DMS 273 (cell line): ENCODE data around the gene IL26.

ENCODE experiments used
- DNase-seq: peaks from one replicate; lab custom pipeline; 2025; ENCODE audit not compliant: unreplicated experiment; lab: John Stamatoyannopoulos, UW

IL26 gene, protein sequence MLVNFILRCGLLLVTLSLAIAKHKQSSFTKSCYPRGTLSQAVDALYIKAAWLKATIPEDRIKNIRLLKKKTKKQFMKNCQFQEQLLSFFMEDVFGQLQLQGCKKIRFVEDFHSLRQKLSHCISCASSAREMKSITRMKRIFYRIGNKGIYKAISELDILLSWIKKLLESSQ

DNA sequence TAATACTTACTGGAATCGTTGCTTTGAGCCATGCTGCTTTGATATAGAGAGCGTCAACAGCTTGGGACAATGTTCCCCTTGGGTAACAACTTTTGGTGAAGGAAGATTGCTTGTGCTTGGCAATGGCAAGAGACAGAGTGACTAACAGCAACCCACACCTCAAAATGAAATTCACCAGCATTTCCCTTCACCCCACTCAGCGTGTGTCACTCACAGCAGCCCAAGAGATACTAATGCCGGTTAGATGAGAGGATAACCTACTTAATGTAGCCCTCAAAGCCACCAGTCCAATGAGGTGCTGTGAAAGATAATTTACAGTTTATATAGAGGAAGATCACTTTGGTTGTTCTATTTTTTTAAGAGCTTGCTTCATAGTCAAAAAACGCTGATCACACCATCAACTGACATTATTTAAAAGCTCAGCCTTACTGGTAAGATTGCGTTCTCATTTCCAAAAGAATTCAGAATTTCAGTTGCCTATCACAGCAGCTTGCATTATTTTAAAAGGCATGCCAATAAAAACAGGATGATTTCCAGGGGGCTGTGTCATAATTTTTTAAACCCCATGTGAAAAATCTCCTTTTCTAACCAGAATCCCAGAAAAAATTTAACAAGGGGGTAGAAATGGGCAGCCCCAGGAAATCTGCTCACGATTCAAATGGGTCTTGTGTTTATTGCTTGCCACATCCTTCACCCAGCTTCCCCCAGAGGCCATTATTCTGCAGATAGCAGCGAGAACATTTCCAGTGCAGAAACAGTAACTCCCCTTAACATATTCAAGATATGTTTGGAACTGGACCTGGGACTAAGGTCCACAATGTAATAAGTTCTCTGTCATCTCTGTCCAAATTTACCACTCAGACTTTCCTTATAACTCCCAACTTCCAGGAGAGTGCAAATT lies at the start of gene IL26:
Gene IL26, minus strand, starts transcription at position 235 of the 901 bp plus-strand sequence. Its CDS starts 54 bp downstream, at position 181.
- DNase-seq = no peak

DNA sequence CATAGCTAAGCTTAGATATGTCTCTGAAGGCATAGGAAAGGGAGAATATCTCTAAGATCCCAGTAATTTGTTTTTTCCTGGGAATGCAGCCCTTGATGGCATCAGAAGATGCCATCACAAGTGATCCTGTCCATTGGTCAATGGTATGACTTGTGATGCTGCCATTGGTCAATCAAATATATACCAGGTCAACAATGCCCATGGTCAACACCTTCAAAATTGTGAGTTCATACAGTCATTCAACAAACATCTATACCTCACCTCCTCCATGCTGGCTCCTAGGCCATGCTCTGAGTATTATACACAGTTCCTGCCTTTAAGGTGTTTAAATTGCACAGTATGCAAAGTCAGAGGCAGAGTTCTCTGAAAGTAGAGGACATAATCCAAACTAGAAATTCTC lies 47.1 kb upstream of the IL26 start:
- no peak for DNase-seq

DNA sequence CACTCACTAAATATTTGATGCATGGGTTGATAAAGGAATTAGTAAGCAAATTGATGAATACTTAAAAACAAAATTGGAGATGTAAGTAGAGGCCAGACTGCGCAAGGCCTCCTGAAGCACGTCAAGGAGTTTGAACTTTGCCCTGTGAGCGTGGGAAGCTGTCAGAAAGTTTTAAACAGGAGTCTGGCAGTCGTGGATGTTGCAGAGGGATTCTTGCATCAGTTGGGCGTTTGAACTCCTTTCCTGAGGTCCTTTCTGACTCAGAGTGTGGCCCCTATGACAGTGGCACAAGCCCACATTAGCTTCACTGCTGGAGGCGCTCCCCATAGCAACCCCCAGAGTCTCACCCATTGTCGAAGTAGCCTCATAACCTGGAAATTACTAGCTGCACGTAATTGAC lies 45.7 kb upstream of the IL26 start:
- DNase-seq = no peak

DNA sequence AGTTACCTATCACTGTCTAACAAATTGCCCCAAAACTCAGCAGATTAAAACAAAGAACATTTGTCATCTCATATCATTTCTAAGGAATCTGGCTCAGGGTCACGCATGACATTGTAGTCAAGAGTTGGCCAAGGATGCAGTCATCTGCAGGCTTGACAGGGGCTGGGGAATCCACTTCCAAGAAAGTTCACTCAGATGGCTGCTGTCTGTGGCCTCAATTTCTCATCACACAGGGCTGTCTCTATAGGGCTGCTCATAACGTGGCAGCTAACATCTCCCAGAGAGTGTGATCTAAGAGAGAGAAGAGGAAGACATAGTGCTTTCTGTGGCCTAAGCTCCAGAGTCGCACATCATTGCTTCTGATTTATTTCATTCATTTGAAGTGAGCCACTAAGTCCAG lies 44.7 kb upstream of the IL26 start:
- no peak for DNase-seq

DNA sequence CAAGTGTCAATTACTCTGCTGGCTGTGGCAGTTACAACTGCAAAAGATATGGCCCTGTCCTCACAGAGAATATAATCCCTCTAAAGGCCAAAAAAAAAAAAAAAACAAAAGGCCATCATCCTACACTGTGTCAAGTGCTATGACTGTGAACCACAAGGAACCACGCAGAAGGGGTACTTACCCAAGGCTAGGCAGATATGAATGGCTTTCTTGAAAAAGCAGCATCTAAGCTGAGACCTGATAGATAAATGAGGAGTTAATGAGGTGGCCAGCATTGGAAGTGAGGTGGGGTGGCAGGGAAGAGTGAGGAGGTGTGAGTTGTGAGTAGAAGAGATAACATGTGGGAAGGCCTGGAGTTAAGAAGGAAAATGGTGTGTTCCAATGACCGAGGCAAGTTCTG lies 44.2 kb upstream of the IL26 start:
- no peak for DNase-seq

DNA sequence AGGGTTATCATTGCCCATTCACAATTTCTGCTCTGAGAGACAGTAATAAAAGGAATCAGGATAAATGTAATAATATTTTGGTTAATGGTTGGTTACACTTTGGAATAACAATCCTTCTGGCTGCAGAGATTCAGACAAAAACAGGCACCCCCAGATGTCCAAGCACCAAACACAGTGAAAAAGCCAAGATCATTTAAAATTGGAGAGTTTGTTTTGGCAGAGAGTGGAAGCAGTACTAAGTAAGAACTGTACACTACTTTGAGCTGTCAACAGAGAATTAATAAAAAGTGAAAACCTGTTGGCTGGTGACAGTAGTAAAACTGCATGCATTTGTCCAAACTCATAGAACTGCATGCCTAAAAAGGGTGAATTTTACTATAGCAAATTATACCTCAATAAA lies 43.4 kb upstream of the IL26 start:
- DNase-seq = no peak

DNA sequence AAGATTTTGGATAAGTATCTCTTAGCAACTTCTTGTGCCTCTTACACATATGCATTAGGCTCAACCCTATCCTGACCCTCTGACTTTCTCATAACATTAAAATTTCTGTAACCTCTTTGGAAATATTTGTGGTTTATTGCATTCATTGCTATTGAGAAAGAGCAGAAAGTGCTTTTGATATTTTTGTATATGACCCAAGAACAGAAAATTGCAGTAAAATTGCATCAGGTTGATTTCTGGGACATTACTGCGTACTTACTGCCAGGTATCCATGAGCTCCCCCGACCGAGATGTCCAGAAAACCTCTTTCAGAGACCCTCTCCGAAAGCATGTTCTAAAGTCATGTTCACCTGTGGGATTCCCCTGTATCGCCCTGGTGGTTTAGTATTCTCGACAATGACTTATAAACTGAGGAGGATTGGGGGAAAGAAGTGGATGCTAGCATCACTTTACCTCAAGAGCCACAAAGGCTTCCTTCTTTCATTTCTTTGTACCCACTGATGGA lies 42.3 kb upstream of the IL26 start:
- no peak for DNase-seq

DNA sequence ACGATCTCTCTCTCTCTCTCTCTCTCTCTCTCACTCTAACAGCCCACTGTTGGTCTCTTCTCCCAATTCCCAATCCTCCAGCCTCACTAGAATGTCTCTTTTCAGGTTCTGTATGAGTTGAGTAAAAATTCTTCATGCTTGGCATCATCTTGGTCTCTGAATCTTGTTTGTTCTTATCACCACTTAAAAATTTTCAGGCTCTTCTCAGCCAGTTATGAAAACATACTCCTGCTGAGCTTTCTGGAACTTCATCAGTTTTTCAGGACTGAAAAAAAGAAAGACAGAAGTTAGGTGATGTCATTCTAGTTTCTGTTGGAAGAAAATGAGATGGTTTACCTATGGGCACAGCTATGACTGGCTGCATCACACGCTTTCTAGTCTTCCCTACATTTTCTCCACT lies 39.2 kb upstream of the IL26 start:
- no peak for DNase-seq

DNA sequence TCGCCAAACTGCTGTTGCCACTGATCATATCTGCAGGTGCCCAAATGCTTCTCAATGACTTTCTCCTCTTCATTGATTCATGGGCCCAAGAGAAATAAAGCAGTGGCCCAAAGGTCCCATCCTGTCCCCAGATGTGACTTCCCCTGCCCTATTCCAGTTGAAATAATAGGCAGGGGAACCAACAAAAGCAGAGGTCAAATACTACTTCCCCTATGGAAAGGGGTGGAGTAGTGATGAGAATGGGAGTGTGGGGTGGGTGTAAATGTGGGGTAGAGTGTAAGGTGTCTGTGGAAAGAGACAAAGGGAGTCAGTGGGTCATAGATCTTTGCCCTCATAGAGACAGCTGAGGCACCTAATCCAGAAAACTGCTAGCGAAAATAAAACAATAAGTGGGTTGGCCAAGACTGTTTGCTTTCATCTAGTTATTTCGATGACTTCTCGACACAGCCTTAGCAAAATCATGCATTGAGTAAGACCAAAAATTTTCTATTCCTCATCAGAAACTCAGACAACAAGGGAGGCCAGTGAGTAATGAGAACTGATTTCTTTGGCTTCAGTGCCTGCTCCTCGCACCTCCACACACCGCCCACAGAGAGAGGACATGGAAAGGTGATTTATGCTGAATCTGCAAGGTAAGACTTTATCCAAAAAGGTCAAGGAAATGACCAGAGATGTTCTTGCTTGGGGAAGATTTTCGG lies 38.7 kb upstream of the IL26 start:
- DNase-seq = no peak

DNA sequence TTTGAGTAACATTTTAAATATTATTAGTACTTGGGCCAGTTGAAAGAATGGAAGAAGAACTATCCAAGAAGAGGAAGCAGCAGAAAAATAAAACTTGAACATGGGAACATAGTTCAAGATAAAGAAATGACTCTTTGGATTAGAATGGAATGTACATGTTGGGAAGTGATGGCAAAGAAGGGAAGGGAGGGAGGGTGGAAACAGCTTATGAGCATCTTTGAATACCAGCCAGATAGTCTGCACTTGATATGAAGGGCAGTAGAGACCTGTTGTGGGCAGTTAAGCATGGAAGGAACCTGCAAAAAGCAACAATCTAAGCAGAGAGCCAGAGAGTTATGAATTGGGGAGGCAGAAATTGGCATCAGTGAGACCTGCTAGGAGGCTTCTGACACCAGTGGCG lies 37.8 kb upstream of the IL26 start:
- no peak for DNase-seq

DNA sequence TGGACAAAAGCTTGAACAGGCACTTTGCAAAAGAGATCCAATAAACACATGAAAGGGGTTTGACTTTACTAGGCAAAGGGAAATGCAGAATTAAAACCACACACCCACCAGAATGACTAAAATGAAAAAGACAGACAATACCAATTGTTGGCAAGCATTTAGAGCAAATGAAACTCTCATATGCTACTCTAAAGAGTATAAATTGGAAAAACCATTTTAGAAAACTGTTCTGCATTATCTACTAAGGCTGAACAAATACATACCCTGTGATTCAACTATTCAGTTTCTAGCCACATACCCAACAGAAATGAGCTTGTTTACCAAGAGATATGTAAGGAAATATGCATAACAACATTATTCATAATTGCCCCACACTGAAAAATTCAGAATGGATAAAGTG lies 36.3 kb upstream of the IL26 start:
- no peak for DNase-seq

DNA sequence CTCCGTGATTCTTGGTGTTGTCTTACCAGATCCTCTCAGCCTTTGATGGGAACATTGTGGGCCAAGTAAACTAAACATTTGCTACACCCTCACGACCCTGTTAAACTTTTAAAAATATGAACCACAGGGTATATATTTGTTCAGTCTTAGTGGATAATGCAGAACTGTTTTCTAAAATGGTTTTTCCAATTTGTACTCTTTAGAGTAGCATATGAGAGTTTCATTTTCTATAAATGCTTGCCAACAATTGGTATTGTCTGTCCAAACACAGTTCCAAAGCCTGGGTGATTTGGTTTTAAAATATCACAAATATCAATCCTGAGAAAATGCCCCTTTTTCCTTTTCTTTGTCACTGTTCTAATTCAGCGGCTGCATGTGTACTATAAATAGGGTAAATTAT lies 34.5 kb upstream of the IL26 start:
- no peak for DNase-seq

DNA sequence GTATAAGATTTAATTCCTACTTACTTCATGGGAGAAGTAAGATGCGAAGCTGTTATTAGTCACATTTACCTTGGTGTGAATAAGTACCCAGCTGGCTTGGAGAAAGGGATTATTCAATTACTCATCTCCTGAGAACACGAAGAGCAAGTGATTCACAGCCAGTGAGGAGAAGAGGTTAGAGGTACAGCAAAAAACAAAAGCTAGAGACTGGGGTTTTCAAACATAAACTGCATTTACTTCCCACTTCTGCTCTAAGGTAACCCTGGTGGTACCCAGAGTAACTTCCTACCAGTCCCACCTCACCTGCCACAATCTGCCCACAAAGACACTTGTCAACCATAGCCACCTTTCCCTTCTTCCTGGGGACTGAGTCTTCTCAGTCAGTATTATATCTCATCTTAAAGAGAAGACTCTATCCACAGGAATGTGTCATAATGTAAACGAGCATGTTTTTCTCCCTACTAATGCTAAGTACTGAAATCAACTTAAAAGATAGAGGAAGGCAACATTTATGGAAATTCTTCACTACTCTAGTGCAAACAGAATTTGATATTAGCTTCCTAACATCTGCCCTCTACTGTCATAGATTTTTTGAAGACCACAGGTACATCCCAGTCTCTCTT lies 33.8 kb upstream of the IL26 start:
- DNase-seq = no peak

DNA sequence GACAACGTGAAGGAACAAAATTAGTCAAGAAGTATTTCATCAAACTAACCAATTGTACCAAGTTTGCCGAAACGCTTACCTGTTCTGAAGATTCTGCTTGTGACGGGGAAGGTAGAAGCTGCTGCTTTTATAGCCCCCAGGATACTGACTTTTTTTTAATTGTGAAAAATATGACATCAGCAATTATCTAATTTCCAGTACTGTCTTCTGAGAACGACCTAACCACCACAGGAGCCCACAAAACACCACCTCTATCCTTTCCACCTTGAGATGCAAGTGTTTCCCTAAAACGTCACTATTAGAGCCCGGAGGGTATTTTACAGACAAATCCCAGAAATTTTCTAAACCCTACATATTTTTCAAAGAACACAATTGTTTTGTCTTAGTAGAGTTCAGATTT lies 27.9 kb upstream of the IL26 start, which contains the start of gene IL22:
Gene IL22, minus strand, starts transcription at position 101 of the 400 bp plus-strand sequence. CDS start 156 bp downstream, outside the sequence.
- DNase-seq = no peak

DNA sequence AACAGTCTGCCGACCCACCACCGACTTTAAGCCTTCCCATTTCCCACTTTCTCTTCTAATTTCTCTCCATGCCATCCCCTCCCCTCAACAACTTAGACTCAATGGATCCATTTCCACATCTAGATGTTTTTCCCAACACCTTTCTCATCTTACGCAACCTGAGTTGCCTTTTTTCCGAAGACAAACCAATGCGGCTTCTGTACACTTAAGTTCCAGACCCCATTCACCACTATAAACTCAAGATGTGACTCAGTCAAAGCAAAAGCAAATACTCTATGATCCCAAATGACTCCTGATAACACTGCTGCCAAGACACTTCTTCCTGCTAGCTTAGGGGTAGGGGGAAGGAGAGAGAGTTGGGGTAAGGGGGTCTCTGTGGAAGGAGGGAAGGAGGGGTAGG lies 26.5 kb upstream of the IL26 start:
- DNase-seq = no peak

DNA sequence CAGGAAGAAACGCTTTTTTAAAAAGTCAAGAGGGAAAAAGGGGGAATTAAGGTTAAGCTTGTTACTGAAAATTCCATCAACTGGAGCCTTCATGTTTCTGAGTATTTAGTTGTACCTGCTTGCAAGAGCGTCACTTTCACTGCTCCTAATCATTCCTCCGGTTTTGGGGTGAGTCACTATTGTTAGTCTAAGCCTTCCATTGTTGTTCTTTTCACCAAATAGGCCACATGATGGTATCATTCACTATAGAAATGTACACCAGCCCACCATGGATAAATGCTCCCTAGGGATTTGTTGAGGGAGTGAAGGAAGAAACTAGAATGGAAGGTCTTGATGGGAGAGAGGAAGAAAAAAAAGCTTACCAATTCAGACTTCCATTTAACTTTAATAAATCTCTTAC lies 24.8 kb upstream of the IL26 start:
- no peak for DNase-seq

DNA sequence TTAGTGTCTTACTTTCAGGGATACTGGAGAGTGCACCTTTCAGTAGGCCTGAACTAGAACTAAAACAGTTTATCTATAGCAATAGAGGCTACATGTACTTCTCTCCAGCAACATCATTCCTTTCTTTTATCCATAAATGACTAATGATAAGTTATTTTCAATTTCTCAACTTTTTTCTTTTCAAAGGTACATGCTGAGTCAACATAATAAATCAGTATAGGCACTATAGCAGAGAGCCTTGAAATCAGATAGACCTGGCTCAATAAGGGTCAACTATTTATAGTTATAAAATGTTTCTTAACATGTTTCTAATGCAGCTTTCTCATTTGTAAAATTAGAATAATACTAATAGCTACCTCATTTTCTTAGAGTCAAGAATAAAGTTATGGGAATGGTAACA lies 22.2 kb upstream of the IL26 start:
- no peak for DNase-seq

DNA sequence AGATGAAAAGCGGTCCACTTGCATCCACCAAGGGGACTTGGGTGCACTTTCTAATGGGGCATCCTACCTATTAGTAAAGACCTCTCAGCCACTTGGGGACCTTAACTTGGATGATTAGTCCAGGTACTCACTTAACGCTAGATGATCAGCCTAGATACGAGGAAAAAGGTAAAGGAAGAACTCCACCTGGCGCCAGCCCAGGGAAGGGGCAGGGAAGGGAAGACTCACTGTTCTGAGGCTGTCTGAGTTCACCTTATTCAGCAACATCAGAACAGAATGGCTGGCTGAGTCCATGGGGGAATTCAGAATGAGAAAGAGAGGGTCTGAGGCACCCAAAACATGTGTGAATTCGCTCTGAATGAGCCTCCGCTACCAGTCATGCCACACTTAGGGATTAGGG lies 20.7 kb upstream of the IL26 start:
- no peak for DNase-seq

DNA sequence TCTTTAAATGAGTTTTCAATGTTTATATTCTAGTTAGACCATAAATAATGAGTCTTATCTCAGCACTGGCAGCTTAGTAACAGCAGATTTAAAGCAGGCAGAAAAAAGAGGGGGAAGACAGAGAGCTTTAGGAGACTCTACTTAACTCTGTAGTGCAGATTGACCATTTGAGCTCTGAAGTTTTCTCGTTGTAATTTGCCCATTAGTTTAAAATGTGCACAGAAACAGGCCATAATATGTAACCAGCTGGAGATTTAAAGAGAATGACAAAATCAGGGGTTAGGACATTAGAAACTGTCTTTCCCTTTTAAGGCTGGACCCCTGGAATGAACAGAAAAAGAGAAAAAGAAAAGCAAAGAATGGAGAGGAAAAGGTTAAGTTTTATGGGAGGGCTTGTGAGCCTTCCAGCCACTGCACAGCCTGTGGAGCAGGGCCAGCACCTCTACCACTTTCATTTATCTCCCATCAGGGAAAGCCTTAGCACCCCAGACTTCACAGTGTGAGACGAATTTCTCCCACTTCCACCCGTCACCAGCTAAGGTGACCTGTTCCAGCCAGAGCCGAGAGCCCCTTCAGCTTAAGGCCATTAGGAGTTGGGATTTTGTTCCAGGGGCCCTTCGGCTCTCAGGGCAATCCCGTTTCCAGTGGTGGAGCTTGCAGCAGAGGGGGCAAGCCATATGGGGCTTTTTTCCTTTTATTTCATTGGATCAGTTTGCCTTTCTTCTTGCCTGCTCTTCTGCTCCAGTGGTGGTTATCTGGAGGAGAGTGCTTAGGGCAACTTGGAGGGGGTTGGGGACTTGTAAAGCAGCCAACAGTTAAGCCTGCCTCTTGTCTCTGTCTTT lies 19.8 kb upstream of the IL26 start:
- peak; percentile 57 for DNase-seq

DNA sequence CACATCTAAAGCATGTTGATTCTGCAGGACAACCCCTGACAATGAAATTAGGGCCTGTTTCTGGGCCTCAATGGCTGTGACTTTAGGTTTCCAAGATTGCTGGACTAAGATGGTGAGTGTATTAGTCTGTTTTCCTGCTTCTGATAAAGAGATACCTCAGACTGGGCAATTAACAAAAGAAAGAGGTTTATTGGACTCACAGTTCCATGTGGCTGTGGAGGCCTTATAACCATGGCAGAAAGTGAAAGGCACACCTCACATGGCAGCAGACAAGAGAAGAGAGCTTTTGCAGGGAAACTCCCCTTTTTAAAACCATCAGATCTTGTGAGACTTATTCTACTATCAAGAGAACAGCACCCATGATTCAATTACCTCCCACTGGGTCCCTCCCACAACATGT lies 17.2 kb upstream of the IL26 start:
- DNase-seq = no peak
